Activated T-helper 17 cell treated with anti-CD3 and anti-CD28 coated beads, Interleukin-2, amount 50 U/mL, for 72 hours (primary cell): Measurements from ENCODE around the gene LAMA5. TPM values are rescaled to one million over a fixed set of nuclear protein-coding genes. Genes with fewer than 3 reads are reported as not detected.

Source experiments
- ATAC-seq: fragments of 150-1000 bp; cut with Tn5 transposase; replicated peaks from 2 replicates; pipeline ENCODE4 v1.10.0; 2021; ENCODE audit warnings: mild to moderate bottlenecking, moderate library complexity
- H3K27ac Mint-ChIP-seq: one replicate; pipeline ENCODE4 v1.8.0; 2022; ENCODE audit warnings: mixed read lengths
- H3K27me3 Mint-ChIP-seq: one replicate; pipeline ENCODE4 v1.8.0; 2022; ENCODE audit warnings: mixed read lengths
- H3K36me3 Mint-ChIP-seq: one replicate; pipeline ENCODE4 v1.8.0; 2022; ENCODE audit warnings: low read depth, mild to moderate bottlenecking, mixed read lengths
- H3K4me1 Mint-ChIP-seq: one replicate; pipeline ENCODE4 v1.8.0; 2022; ENCODE audit warnings: mixed read lengths
- H3K4me3 Mint-ChIP-seq: one replicate; pipeline ENCODE4 v1.8.0; 2022; ENCODE audit warnings: mild to moderate bottlenecking, mixed read lengths
- H3K9me3 Mint-ChIP-seq: one replicate; pipeline ENCODE4 v1.8.0; 2022; ENCODE audit warnings: mixed read lengths
- total RNA-seq, 2 donors: library from RNA; stranded (reverse); gene quantifications; one replicate each; pipeline ENCODE4 v1.2.3, GENCODE V29; 2022

LAMA5 gene
- total RNA-seq, 2 donors from 2014 or later = 0.29 to 0.39 TPM

- no peak for ATAC-seq
- H3K27me3 Mint-ChIP-seq = no peaks in the 10 kb centered on the region
- no peak overlapping the region for H3K4me3 Mint-ChIP-seq
- no peaks in the 10 kb centered on the region for H3K4me1 Mint-ChIP-seq
- peaks cover 30% of the 10 kb centered on the region for H3K36me3 Mint-ChIP-seq
- H3K9me3 Mint-ChIP-seq = no peaks in the 10 kb centered on the region
- H3K27ac Mint-ChIP-seq = no peak overlapping the region
These were observed 73.9 kb downstream of the LAMA5 start for GRCh38 chr20:62293111-62293784.

GRCh38 chr20:62292108-62292507 lies 75.0 kb downstream of the LAMA5 start:
- Mint-ChIP-seq H3K4me1 (no peaks in the 10 kb centered on the region), H3K36me3 (peaks cover 30% of the 10 kb centered on the region), H3K4me3 (no peak overlapping the region), H3K9me3 (no peaks in the 10 kb centered on the region), H3K27me3 (no peaks in the 10 kb centered on the region), H3K27ac (no peak overlapping the region)
- ATAC-seq = peak; percentile 44

- no peak overlapping the region for H3K4me3 Mint-ChIP-seq
- no peak for ATAC-seq
- H3K36me3 Mint-ChIP-seq = peaks cover 35% of the 10 kb centered on the region
- H3K4me1 Mint-ChIP-seq = no peaks in the 10 kb centered on the region
- H3K27me3 Mint-ChIP-seq = no peaks in the 10 kb centered on the region
- no peaks in the 10 kb centered on the region for H3K9me3 Mint-ChIP-seq
- H3K27ac Mint-ChIP-seq = no peak overlapping the region
These were observed 75.7 kb downstream of the LAMA5 start for GRCh38 chr20:62291251-62292066.

- no peak for ATAC-seq
- Mint-ChIP-seq H3K27me3 (no peaks in the 10 kb centered on the region), H3K36me3 (peaks cover 36% of the 10 kb centered on the region), H3K4me3 (no peak overlapping the region), H3K9me3 (no peaks in the 10 kb centered on the region), H3K27ac (no peak overlapping the region), H3K4me1 (no peaks in the 10 kb centered on the region)
These were observed 77.2 kb downstream of the LAMA5 start for GRCh38 chr20:62289898-62290297.

GRCh38 chr20:62289131-62289530 lies 78.0 kb downstream of the LAMA5 start:
- Mint-ChIP-seq H3K4me1 (no peaks in the 10 kb centered on the region), H3K27ac (no peak overlapping the region), H3K9me3 (no peaks in the 10 kb centered on the region), H3K36me3 (peaks cover 36% of the 10 kb centered on the region), H3K4me3 (no peak overlapping the region), H3K27me3 (no peaks in the 10 kb centered on the region)
- no peak for ATAC-seq

- H3K4me1 Mint-ChIP-seq = no peaks in the 10 kb centered on the region
- H3K27me3 Mint-ChIP-seq = no peaks in the 10 kb centered on the region
- no peak for ATAC-seq
- H3K27ac Mint-ChIP-seq = no peak overlapping the region
- peaks cover 36% of the 10 kb centered on the region for H3K36me3 Mint-ChIP-seq
- no peaks in the 10 kb centered on the region for H3K9me3 Mint-ChIP-seq
- H3K4me3 Mint-ChIP-seq = no peak overlapping the region
These were observed 78.5 kb downstream of the LAMA5 start for GRCh38 chr20:62288535-62289105.

GRCh38 chr20:62287759-62288534 lies 79.2 kb downstream of the LAMA5 start:
- Mint-ChIP-seq H3K27ac (peak overlapping the region; percentile 46), H3K27me3 (no peaks in the 10 kb centered on the region), H3K36me3 (peaks cover 37% of the 10 kb centered on the region), H3K9me3 (no peaks in the 10 kb centered on the region), H3K4me3 (no peak overlapping the region), H3K4me1 (no peaks in the 10 kb centered on the region)
- no peak for ATAC-seq

GRCh38 chr20:62287129-62287528 lies 80.0 kb downstream of the LAMA5 start:
- no peak for ATAC-seq
- Mint-ChIP-seq H3K27me3 (no peaks in the 10 kb centered on the region), H3K36me3 (peaks cover 39% of the 10 kb centered on the region), H3K4me1 (no peaks in the 10 kb centered on the region), H3K4me3 (no peak overlapping the region), H3K9me3 (no peaks in the 10 kb centered on the region), H3K27ac (no peak overlapping the region)

- Mint-ChIP-seq H3K36me3 (peaks cover 44% of the 10 kb centered on the region), H3K4me3 (no peak overlapping the region), H3K4me1 (no peaks in the 10 kb centered on the region), H3K27ac (no peak overlapping the region), H3K9me3 (no peaks in the 10 kb centered on the region), H3K27me3 (no peaks in the 10 kb centered on the region)
- ATAC-seq = no peak
These were observed 80.5 kb downstream of the LAMA5 start for GRCh38 chr20:62286493-62287064.

- Mint-ChIP-seq H3K27me3 (no peaks in the 10 kb centered on the region), H3K4me3 (no peak overlapping the region), H3K36me3 (peaks cover 53% of the 10 kb centered on the region), H3K4me1 (no peaks in the 10 kb centered on the region), H3K27ac (no peak overlapping the region), H3K9me3 (no peaks in the 10 kb centered on the region)
- ATAC-seq = no peak
These were observed 81.4 kb downstream of the LAMA5 start for GRCh38 chr20:62285722-62286121.

- Mint-ChIP-seq H3K9me3 (no peaks in the 10 kb centered on the region), H3K27me3 (no peaks in the 10 kb centered on the region), H3K4me3 (no peak overlapping the region), H3K4me1 (no peaks in the 10 kb centered on the region), H3K27ac (no peak overlapping the region), H3K36me3 (peaks cover 57% of the 10 kb centered on the region)
- no peak for ATAC-seq
These were observed 82.0 kb downstream of the LAMA5 start for GRCh38 chr20:62285151-62285550.

GRCh38 chr20:62284448-62284847 lies 82.7 kb downstream of the LAMA5 start:
- Mint-ChIP-seq H3K4me1 (no peaks in the 10 kb centered on the region), H3K9me3 (no peaks in the 10 kb centered on the region), H3K27me3 (no peaks in the 10 kb centered on the region), H3K36me3 (peaks cover 64% of the 10 kb centered on the region), H3K4me3 (no peak overlapping the region), H3K27ac (no peak overlapping the region)
- ATAC-seq = no peak

- no peak overlapping the region for H3K4me3 Mint-ChIP-seq
- H3K27ac Mint-ChIP-seq = no peak overlapping the region
- peaks cover 74% of the 10 kb centered on the region for H3K36me3 Mint-ChIP-seq
- ATAC-seq = no peak
- no peaks in the 10 kb centered on the region for H3K4me1 Mint-ChIP-seq
- H3K27me3 Mint-ChIP-seq = no peaks in the 10 kb centered on the region
- no peaks in the 10 kb centered on the region for H3K9me3 Mint-ChIP-seq
These were observed 84.1 kb downstream of the LAMA5 start for GRCh38 chr20:62282877-62283503.

- Mint-ChIP-seq H3K4me3 (no peak overlapping the region), H3K27me3 (no peaks in the 10 kb centered on the region), H3K4me1 (no peaks in the 10 kb centered on the region), H3K36me3 (peaks cover 82% of the 10 kb centered on the region), H3K9me3 (no peaks in the 10 kb centered on the region), H3K27ac (no peak overlapping the region)
- no peak for ATAC-seq
These were observed 85.0 kb downstream of the LAMA5 start for GRCh38 chr20:62282103-62282502.
